ENCODE results near the gene NKX2-4. TPM values are rescaled to one million over a fixed set of nuclear protein-coding genes. Genes with fewer than 3 reads are reported as not detected.

The NKX2-4 gene
- total RNA-seq, 4 donors from 2014 or later = not detected

GRCh38 chr20:21388566-21388965 lies 8.8 kb downstream of the NKX2-4 start:
- 93 to 100% methylated on average over 1 of the region's 1 CpG for WGBS, 2 donors (ENCODE audit: low coverage in 1 of 2)
- H3K9me3 ChIP-seq = no peaks in the 10 kb centered on the region
- peaks cover 0 to 75% of the 10 kb centered on the region in 2 donors for H3K36me3 ChIP-seq
- H3K27ac ChIP-seq = no peak overlapping the region
- no peak for ATAC-seq
- no peak overlapping the region for H3K4me3 ChIP-seq
- peaks cover 29% of the 10 kb centered on the region for H3K27me3 ChIP-seq
- peaks cover 0 to 7% (median 0%) of the 10 kb centered on the region in 3 donors for H3K4me1 ChIP-seq
- TF ChIP-seq POLR2A (IDR thresholded peaks at IDR 0.05) (no peak), POLR2AphosphoS5 (IDR thresholded peaks at IDR 0.05) (no peak), CTCF (IDR thresholded peaks at IDR 0.05) (no peak), EP300 (IDR thresholded peaks at IDR 0.05) (no peak)

GRCh38 chr20:21387528-21387927 lies 9.8 kb downstream of the NKX2-4 start:
- Histone ChIP-seq H3K27me3 (peaks cover 18% of the 10 kb centered on the region), H3K36me3 (peaks cover 0 to 85% of the 10 kb centered on the region in 2 donors), H3K4me3 (no peak overlapping the region), H3K27ac (no peak overlapping the region), H3K9me3 (no peaks in the 10 kb centered on the region), H3K4me1 (peaks cover 0 to 7% (median 0%) of the 10 kb centered on the region in 3 donors)
- no peak for ATAC-seq
- TF ChIP-seq POLR2AphosphoS5 (IDR thresholded peaks at IDR 0.05) (no peak), CTCF (IDR thresholded peaks at IDR 0.05) (no peak), POLR2A (IDR thresholded peaks at IDR 0.05) (no peak), EP300 (IDR thresholded peaks at IDR 0.05) (no peak)

- ATAC-seq = no peak
- no peak overlapping the region for H3K27ac ChIP-seq
- peaks cover 0 to 96% of the 10 kb centered on the region in 2 donors for H3K36me3 ChIP-seq
Observed at GRCh38 chr20:21386111-21386510, 11.2 kb downstream of the NKX2-4 start.

GRCh38 chr20:21384308-21384892 lies 12.9 kb downstream of the NKX2-4 start:
- WGBS, 2 donors (ENCODE audit: low coverage in 1 of 2) = 86 to 100% methylated on average over 1 to 5 of the region's 5 CpGs
- no peak overlapping the region for H3K4me3 ChIP-seq
- H3K4me1 ChIP-seq = no peaks in the 10 kb centered on the region
- no peak overlapping the region for H3K27ac ChIP-seq
- H3K27me3 ChIP-seq = no peaks in the 10 kb centered on the region
- ATAC-seq = no peak
- H3K36me3 ChIP-seq = peaks cover 0 to 95% of the 10 kb centered on the region in 2 donors
- no peak for TF ChIP-seq EP300 (IDR thresholded peaks at IDR 0.05)
- no peak for TF ChIP-seq POLR2A (IDR thresholded peaks at IDR 0.05)
- no peaks in the 10 kb centered on the region for H3K9me3 ChIP-seq

More at GRCh38 chr20:21386111-21386510, 11.2 kb downstream of the NKX2-4 start:
- no peak overlapping the region for H3K4me3 ChIP-seq
- TF ChIP-seq EP300 (IDR thresholded peaks at IDR 0.05) = no peak
- no peak for TF ChIP-seq POLR2AphosphoS5 (IDR thresholded peaks at IDR 0.05)
- TF ChIP-seq POLR2A (IDR thresholded peaks at IDR 0.05) = no peak
- no peak for TF ChIP-seq CTCF (IDR thresholded peaks at IDR 0.05)
- H3K27me3 ChIP-seq = peaks cover 4% of the 10 kb centered on the region
- H3K4me1 ChIP-seq = no peaks in the 10 kb centered on the region
- H3K9me3 ChIP-seq = no peaks in the 10 kb centered on the region
- 93 to 96% methylated on average over 4 to 5 of the region's 5 CpGs for WGBS, 2 donors (ENCODE audit: low coverage in 1 of 2)

GRCh38 chr20:21381619-21382018 lies 15.7 kb downstream of the NKX2-4 start:
- no peaks in the 10 kb centered on the region for H3K9me3 ChIP-seq
- H3K27me3 ChIP-seq = no peaks in the 10 kb centered on the region
- TF ChIP-seq POLR2AphosphoS5 (IDR thresholded peaks at IDR 0.05) (no peak), EP300 (IDR thresholded peaks at IDR 0.05) (no peak), POLR2A (IDR thresholded peaks at IDR 0.05) (no peak), CTCF (IDR thresholded peaks at IDR 0.05) (no peak)
- H3K27ac ChIP-seq = no peak overlapping the region
- ATAC-seq = no peak
- H3K4me1 ChIP-seq = no peaks in the 10 kb centered on the region
- 100% methylated on average over 1 of the region's 1 CpG; no CpG with 5 or more reads in 1 of the 2 donors for WGBS, 2 donors (ENCODE audit: low coverage in 1 of 2)
- no peak overlapping the region for H3K4me3 ChIP-seq
- H3K36me3 ChIP-seq = peaks cover 0 to 78% of the 10 kb centered on the region in 2 donors

Data from gastroesophageal sphincter (tissue), 4 donors.